Hippocampal formation (tissue), 2 donors: ENCODE results near the gene CALML5.

ENCODE experiments used
- DNase-seq, 2 donors: peaks; one replicate each; lab custom pipeline; 2025; lab: John Stamatoyannopoulos, UW

CALML5 gene

GRCh38 chr10:5500910-5501309, 1.5 kb upstream of the CALML5 start:
- no peak for DNase-seq

- DNase-seq, result no peak
Measured at GRCh38 chr10:5500162-5500670, 846 bp upstream of the CALML5 start.

GRCh38 chr10:5498791-5499492, 428 bp downstream of the CALML5 start:
- no peak for DNase-seq

GRCh38 chr10:5497948-5498730, 1.2 kb downstream of the CALML5 start:
- DNase-seq, result no peak

GRCh38 chr10:5497289-5497688, 2.1 kb downstream of the CALML5 start:
- DNase-seq, result no peak

GRCh38 chr10:5496261-5497250, 2.8 kb downstream of the CALML5 start:
- no peak for DNase-seq

GRCh38 chr10:5494611-5495010, 4.8 kb downstream of the CALML5 start:
- no peak for DNase-seq

GRCh38 chr10:5493691-5494090, 5.7 kb downstream of the CALML5 start:
- no peak for DNase-seq

GRCh38 chr10:5492929-5493576, 6.3 kb downstream of the CALML5 start:
- no peak for DNase-seq

GRCh38 chr10:5492322-5492855, 7.0 kb downstream of the CALML5 start:
- no peak for DNase-seq

- DNase-seq, result no peak
Measured at GRCh38 chr10:5491477-5491876, 7.9 kb downstream of the CALML5 start.

GRCh38 chr10:5490698-5491464, 8.5 kb downstream of the CALML5 start:
- no peak for DNase-seq

GRCh38 chr10:5490032-5490431, 9.3 kb downstream of the CALML5 start:
- DNase-seq, result no peak

GRCh38 chr10:5488272-5489161, 10.9 kb downstream of the CALML5 start:
- DNase-seq, result no peak

GRCh38 chr10:5486853-5487235, 12.5 kb downstream of the CALML5 start:
- DNase-seq, result no peak

- DNase-seq, result no peak
Measured at GRCh38 chr10:5485948-5486852, 13.2 kb downstream of the CALML5 start.

- DNase-seq, result no peak
Measured at GRCh38 chr10:5485290-5485689, 14.1 kb downstream of the CALML5 start.

GRCh38 chr10:5484205-5484604, 15.2 kb downstream of the CALML5 start:
- no peak for DNase-seq
